Calu3 (cell line): Measurements from ENCODE around the gene BCR. TPM values are rescaled to one million over a fixed set of nuclear protein-coding genes. Genes with fewer than 3 reads are reported as not detected.

Source experiments
- BruUV-seq: library from RNA; stranded (reverse); fragments of 400-500 nt; replicated peaks from 2 replicates; lab custom pipeline; 2021; lab: Mats Ljungman, UMichigan
- CTCF ChIA-PET: fragments of 300-600 bp; sonication (Branson Sonifier 250); formaldehyde crosslinking; loops from one replicate; lab custom pipeline; 2022; ENCODE audit warnings: antibody characterized with exemption; lab: Charles Lee
- DNase-seq: peaks from one replicate; pipeline ENCODE4 v3.0.0; 2022
- H3K27ac Mint-ChIP-seq: one replicate; pipeline ENCODE4 v1.8.0; 2022; ENCODE audit warnings: mixed read lengths; ENCODE audit not compliant: unreplicated experiment
- H3K27me3 Mint-ChIP-seq: one replicate; pipeline ENCODE4 v1.8.0; 2022; ENCODE audit warnings: mixed read lengths; ENCODE audit not compliant: unreplicated experiment
- H3K36me3 Mint-ChIP-seq: one replicate; pipeline ENCODE4 v1.8.0; 2022; ENCODE audit warnings: mild to moderate bottlenecking, moderate library complexity, mixed read lengths; ENCODE audit not compliant: insufficient read depth, unreplicated experiment
- H3K4me1 Mint-ChIP-seq: one replicate; pipeline ENCODE4 v1.8.0; 2022; ENCODE audit warnings: mild to moderate bottlenecking, low read depth, mixed read lengths; ENCODE audit not compliant: unreplicated experiment
- H3K4me3 Mint-ChIP-seq: one replicate; pipeline ENCODE4 v1.8.0; 2022; ENCODE audit warnings: mild to moderate bottlenecking, low read depth, moderate library complexity, mixed read lengths; ENCODE audit not compliant: unreplicated experiment
- H3K9me3 Mint-ChIP-seq: one replicate; pipeline ENCODE4 v1.8.0; 2022; ENCODE audit warnings: low read depth, mixed read lengths; ENCODE audit not compliant: unreplicated experiment
- CTCF ChIP-seq: fragments of 200-600 bp; IDR thresholded peaks from one replicate; pipeline ENCODE4 v1.8.0; 2022; ENCODE audit warnings: antibody characterized with exemption; ENCODE audit not compliant: unreplicated experiment
- intact Hi-C: fragments of 100-400 bp; cut with micrococcal nuclease; formaldehyde crosslinking; loops from one replicate; pipeline ENCODE4 v1.10.0; 2022; ENCODE audit not compliant: unreplicated experiment
- total RNA-seq: library from RNA; stranded (reverse); gene quantifications from 2 replicates; pipeline ENCODE4 v1.2.3, GENCODE V29; 2022

Gene BCR
- total RNA-seq, 1 experiment from 2014 or later, result 83.6 TPM

GRCh38 chr22:23287136-23288095, 107.1 kb downstream of the BCR start:
- Mint-ChIP-seq H3K27me3 (no peaks in the 10 kb centered on the region), H3K27ac (no peak overlapping the region), H3K4me1 (peaks cover 9% of the 10 kb centered on the region), H3K36me3 (peaks cover 41% of the 10 kb centered on the region), H3K4me3 (no peak overlapping the region), H3K9me3 (no peaks in the 10 kb centered on the region)
- DNase-seq, result no peak
- no peak for TF ChIP-seq CTCF
- intact Hi-C loops, result no loop called here
- CTCF ChIA-PET, result no interaction called here
- no TSS peak for BruUV-seq

- Mint-ChIP-seq H3K4me1 (no peaks in the 10 kb centered on the region), H3K27me3 (no peaks in the 10 kb centered on the region), H3K9me3 (no peaks in the 10 kb centered on the region), H3K36me3 (peaks cover 52% of the 10 kb centered on the region), H3K27ac (no peak overlapping the region), H3K4me3 (no peak overlapping the region)
- CTCF ChIA-PET, result no interaction called here
- no TSS peak for BruUV-seq
- intact Hi-C loops, result no loop called here
- no peak for TF ChIP-seq CTCF
- no peak for DNase-seq
Measured at GRCh38 chr22:23288301-23289129, 108.2 kb downstream of the BCR start.

GRCh38 chr22:23289130-23289503, 108.8 kb downstream of the BCR start:
- H3K36me3 Mint-ChIP-seq, result peaks cover 58% of the 10 kb centered on the region
- H3K4me3 Mint-ChIP-seq, result no peak overlapping the region
- CTCF ChIA-PET, result interaction anchor here (1.7 kb wide), 1 partner anchor 13 kb away, joined by 3 read pairs; no protein-coding TSS in a partner anchor
- intact Hi-C loops, result no loop called here
- TF ChIP-seq CTCF, result no peak
- H3K27me3 Mint-ChIP-seq, result no peaks in the 10 kb centered on the region
- H3K27ac Mint-ChIP-seq, result no peak overlapping the region
- no peaks in the 10 kb centered on the region for H3K9me3 Mint-ChIP-seq
- no peak for DNase-seq
- BruUV-seq, result no TSS peak
- no peaks in the 10 kb centered on the region for H3K4me1 Mint-ChIP-seq

GRCh38 chr22:23289851-23290724, 109.8 kb downstream of the BCR start:
- peak; percentile 95 for TF ChIP-seq CTCF
- no peak overlapping the region for H3K4me3 Mint-ChIP-seq
- no TSS peak for BruUV-seq
- no peaks in the 10 kb centered on the region for H3K4me1 Mint-ChIP-seq
- intact Hi-C loops, result no loop called here
- H3K9me3 Mint-ChIP-seq, result no peaks in the 10 kb centered on the region
- H3K27ac Mint-ChIP-seq, result no peak overlapping the region
- CTCF ChIA-PET, result interaction anchor here (0.5 to 1.7 kb wide), 9 partner anchors 8 to 145 kb away, joined by 3 to 12 read pairs (median 5); partner anchors contain the start of gene RAB36
- no peaks in the 10 kb centered on the region for H3K27me3 Mint-ChIP-seq
- peaks cover 58% of the 10 kb centered on the region for H3K36me3 Mint-ChIP-seq
- DNase-seq, result peak; percentile 63
